BE2C (cell line): ENCODE results near the gene VAV3. TPM values are rescaled to one million over a fixed set of nuclear protein-coding genes. Genes with fewer than 3 reads are reported as not detected.

Source experiments
- DNase-seq: peaks from one replicate; pipeline ENCODE4 v3.0.0-alpha.2; 2020
- H3K27me3 ChIP-seq: fragments of 250-450 bp; sonication (Bioruptor Pico); 2 replicates; pipeline ENCODE4 v1.5.1; 2020; ENCODE audit warnings: mild to moderate bottlenecking
- H3K36me3 ChIP-seq: fragments of 250-450 bp; sonication (Bioruptor Pico); 2 replicates; pipeline ENCODE4 v1.5.1; 2020; ENCODE audit warnings: mild to moderate bottlenecking
- H3K4me1 ChIP-seq: fragments of 250-450 bp; sonication (Bioruptor Pico); 2 replicates; pipeline ENCODE4 v1.5.1; 2020
- H3K4me3 ChIP-seq: 2 replicates; pipeline ENCODE4 v1.5.1; 2011; ENCODE audit warnings: low read depth, low read length
- H3K9me3 ChIP-seq: fragments of 250-450 bp; sonication (Bioruptor Pico); 2 replicates; pipeline ENCODE4 v1.5.1; 2020
- CTCF ChIP-seq: IDR thresholded peaks from 2 replicates; pipeline ENCODE4 v1.5.1; 2012; ENCODE audit warnings: mild to moderate bottlenecking, low read depth, low read length
- polyA plus RNA-seq: library from polyadenylated mRNA; unstranded; fragments of >200 nt; gene quantifications from one replicate; pipeline ENCODE4 v1.2.1, GENCODE V29; 2012; ENCODE audit warnings: low read depth, missing spikeins; ENCODE audit not compliant: insufficient read length, insufficient read depth

VAV3 gene
- not detected for polyA plus RNA-seq

DNA sequence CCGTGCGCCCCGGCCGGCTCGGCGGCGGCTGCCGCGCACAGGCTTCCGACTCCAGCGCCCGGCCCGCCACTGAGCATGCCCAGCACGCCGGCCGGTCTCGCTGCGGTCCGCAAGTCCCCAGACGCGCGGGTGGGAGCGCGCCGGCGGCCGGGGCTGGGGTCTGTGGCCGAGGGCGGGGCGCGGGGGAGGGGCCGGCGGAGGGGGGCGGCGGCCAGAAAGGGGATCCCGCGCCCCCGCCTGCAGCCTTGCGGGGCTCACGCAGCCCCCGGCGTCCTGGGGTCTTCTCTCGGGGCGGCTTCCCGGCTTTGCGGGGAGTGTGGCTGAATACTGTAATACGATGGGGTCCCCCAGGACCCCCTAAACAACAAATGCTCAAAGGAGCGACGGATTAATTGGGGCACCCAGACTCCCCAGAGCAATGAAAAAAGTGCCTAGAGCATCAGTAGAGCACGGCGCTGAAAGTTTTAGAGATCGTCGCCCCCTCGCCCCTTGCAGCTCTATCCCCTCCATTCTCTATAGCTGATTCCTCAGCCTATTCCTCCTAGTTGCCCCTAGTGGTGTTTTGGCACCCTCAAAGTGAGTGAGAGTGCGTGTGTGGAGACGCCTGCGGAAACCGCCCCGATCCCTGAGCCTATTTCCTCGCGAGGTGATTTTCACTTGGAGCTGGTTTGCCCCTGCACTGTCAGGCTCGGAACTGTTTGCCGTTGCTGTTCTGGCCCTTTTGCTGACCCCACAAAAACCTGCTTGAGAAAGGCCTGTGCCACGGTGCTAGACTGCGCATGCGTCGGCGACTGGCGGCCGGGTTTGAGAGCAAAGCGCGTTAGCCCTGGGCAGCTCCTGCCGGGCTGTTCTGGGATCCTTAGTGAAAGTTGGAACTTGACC, at the start of gene VAV3:
VAV3 (minus strand) TSS at position 71 of the 882 bp plus-strand sequence. CDS start 311 bp downstream, outside the sequence.
- Histone ChIP-seq H3K27me3 (peaks cover 43% of the 10 kb centered on the region), H3K4me3 (peak within 1 kb of the TSS; percentile 56), H3K9me3 (no peaks in the 10 kb centered on the region), H3K4me1 (no peaks in the 10 kb centered on the region), H3K36me3 (no peaks in the 10 kb centered on the region)
- peak; percentile 30 for TF ChIP-seq CTCF
- DNase-seq = peak; percentile 69

DNA sequence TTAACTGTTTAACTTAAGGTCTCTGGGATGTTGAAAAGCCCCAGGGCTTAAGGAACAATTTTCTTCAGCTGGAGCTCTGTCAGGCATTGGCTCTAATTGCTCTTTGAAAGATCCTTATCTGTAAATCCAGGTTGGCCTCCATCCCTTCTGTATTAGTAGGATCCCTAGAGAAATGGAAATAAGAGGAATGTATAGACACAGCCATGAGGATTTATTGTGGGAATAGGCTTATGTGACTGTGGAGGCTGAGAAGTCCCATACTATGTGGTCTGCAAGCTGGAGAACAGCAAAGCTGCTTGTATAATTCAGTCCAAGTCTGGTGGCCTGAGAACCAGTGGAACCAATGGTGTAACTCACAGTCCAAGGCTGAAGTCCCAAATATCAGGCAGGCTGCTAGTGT, 47.6 kb upstream of the VAV3 start:
- Histone ChIP-seq H3K9me3 (no peaks in the 10 kb centered on the region), H3K27me3 (peaks cover 4% of the 10 kb centered on the region; the same call in 1 of the 2 replicates), H3K4me1 (no peaks in the 10 kb centered on the region), H3K4me3 (no peak overlapping the region), H3K36me3 (no peaks in the 10 kb centered on the region)
- no peak for DNase-seq
- no peak for TF ChIP-seq CTCF

- no peak for DNase-seq
- no peak for TF ChIP-seq CTCF
- Histone ChIP-seq H3K27me3 (peaks cover 4% of the 10 kb centered on the region; the same call in 1 of the 2 replicates), H3K4me3 (no peak overlapping the region), H3K36me3 (no peaks in the 10 kb centered on the region), H3K4me1 (no peaks in the 10 kb centered on the region), H3K9me3 (no peaks in the 10 kb centered on the region)
Measured at GRCh38 chr1:108011295-108011694, 46.3 kb upstream of the VAV3 start.

- no peak for DNase-seq
- H3K36me3 ChIP-seq = no peaks in the 10 kb centered on the region
- H3K9me3 ChIP-seq = no peaks in the 10 kb centered on the region
- peaks cover 4% of the 10 kb centered on the region; the same call in 1 of the 2 replicates for H3K27me3 ChIP-seq
- no peak overlapping the region for H3K4me3 ChIP-seq
- TF ChIP-seq CTCF = no peak
- no peaks in the 10 kb centered on the region for H3K4me1 ChIP-seq
Measured at GRCh38 chr1:108010581-108010980, 45.6 kb upstream of the VAV3 start.

DNA sequence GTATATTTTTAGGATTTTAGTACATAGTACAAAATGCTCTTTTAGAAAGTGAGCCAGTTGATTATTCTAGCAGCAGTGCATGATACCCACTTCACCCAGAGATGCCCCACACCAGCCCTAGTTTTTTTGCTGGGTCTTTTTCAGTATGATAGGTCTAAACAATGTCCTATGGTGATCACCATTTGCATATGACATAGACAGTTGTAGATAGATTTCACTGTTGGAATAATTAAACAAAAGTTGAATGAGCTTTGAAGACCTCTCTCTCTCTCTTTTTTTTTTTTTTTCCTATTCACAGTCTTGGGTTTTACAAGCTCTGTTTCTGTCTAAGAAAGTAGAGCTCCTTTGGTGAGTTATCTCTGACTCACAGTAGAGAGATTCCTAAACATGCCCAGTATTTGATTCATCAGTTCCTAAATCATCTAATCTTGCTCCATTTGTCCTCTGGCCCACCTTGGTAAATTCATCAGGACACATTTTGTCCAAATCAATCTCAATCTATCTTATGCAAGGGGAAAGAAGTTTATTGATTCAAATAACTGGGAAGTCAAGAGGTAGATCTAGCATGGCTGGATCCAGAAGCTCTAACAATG, 44.7 kb upstream of the VAV3 start:
- DNase-seq = no peak
- no peaks in the 10 kb centered on the region for H3K36me3 ChIP-seq
- no peaks in the 10 kb centered on the region for H3K4me1 ChIP-seq
- no peak overlapping the region for H3K4me3 ChIP-seq
- H3K9me3 ChIP-seq = no peaks in the 10 kb centered on the region
- TF ChIP-seq CTCF = no peak
- 0 out of 2 replicates have a peak, but pooled peaks cover 3% of the 10 kb centered on the region for H3K27me3 ChIP-seq

DNA sequence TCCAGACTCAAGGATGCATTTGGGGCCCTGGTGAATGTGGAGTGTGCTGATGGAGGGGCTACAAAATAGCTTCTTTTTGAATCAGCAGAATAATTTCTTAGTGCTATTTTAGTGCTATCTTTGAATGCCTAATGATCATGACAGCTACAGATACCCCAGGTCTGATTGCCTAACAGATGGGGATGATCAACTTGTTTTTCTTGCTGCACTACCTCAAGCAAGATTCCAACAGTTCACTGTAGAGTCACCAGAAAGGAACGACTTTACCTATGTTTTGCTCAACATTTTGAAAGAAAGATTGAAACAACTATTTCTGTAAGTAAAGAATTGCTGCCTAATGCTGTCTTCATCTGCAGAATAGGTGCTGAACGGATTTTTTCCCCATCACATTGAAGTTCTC, 42.6 kb upstream of the VAV3 start:
- no peak for TF ChIP-seq CTCF
- Histone ChIP-seq H3K27me3 (0 out of 2 replicates have a peak, but pooled peaks cover 3% of the 10 kb centered on the region), H3K36me3 (no peaks in the 10 kb centered on the region), H3K9me3 (no peaks in the 10 kb centered on the region), H3K4me3 (no peak overlapping the region), H3K4me1 (no peaks in the 10 kb centered on the region)
- DNase-seq = no peak
